Measurements from ENCODE around the gene LIN37. TPM values are rescaled to one million over a fixed set of nuclear protein-coding genes. Genes with fewer than 3 reads are reported as not detected.

Gene LIN37
- total RNA-seq, 6 experiments from 2014 or later = 3.2 to 8.2 (median 4.9) TPM

DNA sequence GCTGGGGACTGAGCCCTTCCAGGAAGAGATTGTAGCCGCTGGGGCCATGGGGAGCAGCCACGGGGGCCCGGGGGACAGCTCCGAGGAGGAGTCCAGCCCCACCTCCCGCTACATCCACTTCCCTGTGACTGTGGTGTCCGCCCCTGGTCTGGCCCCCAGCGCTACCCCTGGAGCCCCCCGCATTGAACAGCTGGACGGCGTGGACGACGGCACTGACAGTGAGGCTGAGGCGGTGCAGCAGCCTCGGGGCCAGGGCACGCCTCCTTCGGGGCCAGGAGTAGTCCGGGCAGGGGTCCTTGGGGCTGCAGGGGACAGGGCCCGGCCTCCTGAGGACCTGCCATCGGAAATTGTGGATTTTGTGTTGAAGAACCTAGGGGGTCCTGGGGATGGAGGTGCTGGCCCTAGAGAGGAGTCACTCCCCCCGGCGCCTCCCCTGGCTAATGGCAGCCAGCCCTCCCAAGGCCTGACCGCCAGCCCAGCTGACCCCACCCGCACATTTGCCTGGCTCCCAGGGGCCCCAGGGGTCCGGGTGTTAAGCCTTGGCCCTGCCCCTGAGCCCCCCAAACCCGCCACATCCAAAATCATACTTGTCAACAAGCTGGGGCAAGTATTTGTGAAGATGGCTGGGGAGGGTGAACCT, 15.7 kb upstream of the LIN37 start:
- peaks cover 5 to 73% (median 25%) of the 10 kb centered on the region in 4 donors for H3K36me3 ChIP-seq
- no peaks in the 10 kb centered on the region for H3K27me3 ChIP-seq
- intact Hi-C loops (cut with DNase I) = no loop called here
- no peak overlapping the region for H3K27ac ChIP-seq
- no peak overlapping the region for H3K4me3 ChIP-seq
- no peak for ATAC-seq
- TF ChIP-seq, protein P1, sequence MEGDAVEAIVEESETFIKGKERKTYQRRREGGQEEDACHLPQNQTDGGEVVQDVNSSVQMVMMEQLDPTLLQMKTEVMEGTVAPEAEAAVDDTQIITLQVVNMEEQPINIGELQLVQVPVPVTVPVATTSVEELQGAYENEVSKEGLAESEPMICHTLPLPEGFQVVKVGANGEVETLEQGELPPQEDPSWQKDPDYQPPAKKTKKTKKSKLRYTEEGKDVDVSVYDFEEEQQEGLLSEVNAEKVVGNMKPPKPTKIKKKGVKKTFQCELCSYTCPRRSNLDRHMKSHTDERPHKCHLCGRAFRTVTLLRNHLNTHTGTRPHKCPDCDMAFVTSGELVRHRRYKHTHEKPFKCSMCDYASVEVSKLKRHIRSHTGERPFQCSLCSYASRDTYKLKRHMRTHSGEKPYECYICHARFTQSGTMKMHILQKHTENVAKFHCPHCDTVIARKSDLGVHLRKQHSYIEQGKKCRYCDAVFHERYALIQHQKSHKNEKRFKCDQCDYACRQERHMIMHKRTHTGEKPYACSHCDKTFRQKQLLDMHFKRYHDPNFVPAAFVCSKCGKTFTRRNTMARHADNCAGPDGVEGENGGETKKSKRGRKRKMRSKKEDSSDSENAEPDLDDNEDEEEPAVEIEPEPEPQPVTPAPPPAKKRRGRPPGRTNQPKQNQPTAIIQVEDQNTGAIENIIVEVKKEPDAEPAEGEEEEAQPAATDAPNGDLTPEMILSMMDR (IDR thresholded peaks at IDR 0.05) = no peak
- no peak for TF ChIP-seq POLR2A (IDR thresholded peaks at IDR 0.05)
- DNase-seq = no peak
- 70% methylated on average over 2 of the region's 25 CpGs for WGBS (ENCODE audit: insufficient coverage, low coverage, low lambda C conversion rate, missing lambda C conversion rate)
- H3K4me1 ChIP-seq = no peaks in the 10 kb centered on the region
- H3K9me3 ChIP-seq = no peaks in the 10 kb centered on the region

DNA sequence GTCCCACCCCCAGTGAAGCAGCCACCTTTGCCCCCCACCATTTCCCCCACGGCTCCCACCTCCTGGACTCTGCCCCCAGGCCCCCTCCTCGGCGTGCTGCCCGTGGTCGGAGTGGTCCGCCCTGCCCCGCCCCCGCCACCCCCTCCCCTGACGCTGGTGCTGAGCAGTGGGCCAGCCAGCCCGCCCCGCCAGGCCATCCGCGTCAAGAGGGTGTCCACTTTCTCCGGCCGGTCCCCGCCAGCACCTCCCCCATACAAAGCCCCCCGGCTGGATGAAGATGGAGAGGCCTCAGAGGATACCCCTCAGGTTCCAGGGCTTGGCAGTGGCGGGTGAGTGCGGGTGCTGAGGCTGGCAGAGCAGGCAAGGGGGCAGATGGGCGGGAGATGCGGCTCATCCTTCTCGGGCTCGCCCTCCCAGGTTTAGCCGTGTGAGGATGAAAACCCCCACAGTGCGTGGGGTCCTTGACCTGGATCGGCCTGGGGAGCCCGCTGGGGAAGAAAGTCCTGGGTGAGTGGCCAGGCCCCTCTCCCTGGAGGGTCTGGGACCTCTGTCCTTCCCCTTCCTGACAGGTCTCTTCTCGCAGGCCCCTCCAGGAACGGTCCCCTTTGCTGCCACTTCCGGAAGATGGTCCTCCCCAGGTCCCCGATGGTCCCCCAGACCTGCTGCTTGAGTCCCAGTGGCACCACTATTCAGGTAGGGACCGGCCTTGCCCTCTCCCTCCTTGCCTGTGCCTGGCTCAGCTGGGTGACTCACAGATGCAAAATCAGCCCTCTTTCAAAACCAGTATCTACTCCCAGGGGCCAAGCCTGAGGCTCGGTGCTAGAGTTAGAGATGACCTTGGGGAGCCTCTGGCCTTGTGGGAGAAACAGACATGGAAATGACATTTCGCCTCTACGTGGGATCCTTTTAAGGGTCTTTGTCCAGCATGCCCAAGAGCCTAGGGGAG, 14.9 kb upstream of the LIN37 start:
- DNase-seq (no peak), ATAC-seq (no peak)
- Histone ChIP-seq H3K27me3 (no peaks in the 10 kb centered on the region), H3K27ac (no peak overlapping the region), H3K4me1 (no peaks in the 10 kb centered on the region), H3K9me3 (no peaks in the 10 kb centered on the region), H3K4me3 (no peak overlapping the region), H3K36me3 (peaks cover 0 to 73% (median 21%) of the 10 kb centered on the region in 4 donors)
- intact Hi-C loops (cut with DNase I) = no loop called here
- TF ChIP-seq, protein P1 (IDR thresholded peaks at IDR 0.05) = no peak
- no peak for TF ChIP-seq POLR2A (IDR thresholded peaks at IDR 0.05)
- 81% methylated on average over 16 of the region's 35 CpGs for WGBS (ENCODE audit: insufficient coverage, low coverage, low lambda C conversion rate, missing lambda C conversion rate)

DNA sequence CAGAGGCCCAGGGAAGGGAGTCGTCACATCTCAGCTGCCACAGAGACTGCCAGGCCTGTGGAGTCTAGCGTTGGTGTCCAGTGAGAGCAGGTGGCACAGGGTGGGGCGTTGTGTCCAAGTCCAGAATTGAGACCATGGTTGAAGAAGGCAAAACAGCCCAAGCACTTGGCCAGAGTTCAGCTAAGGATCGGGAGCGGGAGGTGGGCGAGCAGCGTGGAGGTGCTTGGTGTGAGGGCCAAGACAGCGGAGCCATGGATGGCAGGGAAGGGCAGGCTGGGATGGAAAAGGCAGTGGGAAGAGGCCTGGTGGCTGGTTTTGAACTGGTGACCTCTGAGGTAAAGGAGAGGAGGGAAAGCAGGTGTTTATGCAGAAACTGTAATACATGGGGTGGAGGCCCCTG, 14.1 kb upstream of the LIN37 start:
- no peak overlapping the region for H3K27ac ChIP-seq
- no peak for DNase-seq
- H3K27me3 ChIP-seq = no peaks in the 10 kb centered on the region
- intact Hi-C loops (cut with DNase I) = no loop called here
- no peaks in the 10 kb centered on the region for H3K9me3 ChIP-seq
- no peak overlapping the region for H3K4me3 ChIP-seq
- WGBS (ENCODE audit: insufficient coverage, low coverage, low lambda C conversion rate, missing lambda C conversion rate) = 93% methylated on average over 7 of the region's 8 CpGs
- peaks cover 0 to 5% (median 0%) of the 10 kb centered on the region in 4 donors for H3K4me1 ChIP-seq
- H3K36me3 ChIP-seq = peaks cover 0 to 73% (median 17%) of the 10 kb centered on the region in 4 donors
- ATAC-seq = no peak
- TF ChIP-seq, protein P1 (IDR thresholded peaks at IDR 0.05) = no peak
- TF ChIP-seq POLR2A (IDR thresholded peaks at IDR 0.05) = no peak

DNA sequence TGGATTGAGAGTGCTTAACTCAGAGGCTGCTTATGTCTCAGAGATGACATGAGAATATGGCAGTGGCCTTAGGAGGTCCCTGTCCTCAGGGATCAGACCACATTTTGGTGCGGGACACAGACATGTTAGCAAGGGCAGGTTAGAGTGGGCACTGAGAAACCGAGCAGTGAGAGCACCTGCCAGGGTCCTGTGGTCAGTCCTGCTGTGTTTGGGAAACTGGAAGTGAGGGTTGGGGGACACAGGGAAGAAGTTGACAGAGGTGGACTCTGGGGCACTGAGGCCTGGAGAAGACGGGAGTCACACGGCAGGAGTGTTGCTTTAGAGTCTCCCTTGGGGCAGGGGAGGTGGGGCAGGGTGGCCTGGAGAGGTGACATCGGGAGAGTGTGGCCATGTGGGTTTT, 13.5 kb upstream of the LIN37 start:
- TF ChIP-seq, protein P1 (IDR thresholded peaks at IDR 0.05) = no peak
- no peak for TF ChIP-seq POLR2A (IDR thresholded peaks at IDR 0.05)
- peaks cover 0 to 66% (median 13%) of the 10 kb centered on the region in 4 donors for H3K36me3 ChIP-seq

More for the DNA sequence above, 13.5 kb upstream of the LIN37 start:
- ATAC-seq (no peak), DNase-seq (no peak)
- intact Hi-C loops (cut with DNase I) = no loop called here
- Histone ChIP-seq H3K4me1 (peaks cover 0 to 11% (median 0%) of the 10 kb centered on the region in 4 donors), H3K27me3 (no peaks in the 10 kb centered on the region), H3K9me3 (no peaks in the 10 kb centered on the region), H3K4me3 (no peak overlapping the region), H3K27ac (no peak overlapping the region)
- WGBS (ENCODE audit: insufficient coverage, low coverage, low lambda C conversion rate, missing lambda C conversion rate) = 80% methylated on average over 4 of the region's 5 CpGs

Data from right lobe of liver (tissue), 6 donors.